ENCODE measurements around the gene APBB1.

GRCh38 chr11:6385046-6385777 lies 33.7 kb downstream of the APBB1 start:
- TF ChIP-seq ZNF274 (IDR thresholded peaks at IDR 0.05; ENCODE audit: low read depth, low read length) (no peak), YY1 (IDR thresholded peaks at IDR 0.05; ENCODE audit: insufficient read depth, insufficient read length) (no peak)
